Measurements from ENCODE around the gene AIFM3. TPM values are rescaled to one million over a fixed set of nuclear protein-coding genes. Genes with fewer than 3 reads are reported as not detected.

The AIFM3 gene
- total and polyA plus RNA-seq, 2 donors (not counting 1 experiment from before 2014, with no cell fraction given), result 3.0 to 6.0 TPM

- CTCF ChIA-PET, result no interaction called here
- Mint-ChIP-seq H3K27me3 (no peaks in the 10 kb centered on the region), H3K4me3 (no peak overlapping the region), H3K27ac (peak overlapping the region; percentile 61), H3K9me3 (ENCODE audit: insufficient read depth) (no peaks in the 10 kb centered on the region), H3K4me1 (peaks cover 24% of the 10 kb centered on the region)
- H3K4me1 ChIP-seq (ENCODE audit: control insufficient read depth in 2 of 2, insufficient read depth in 2 of 2, low read length in 2 of 2), result peaks cover 14 to 24% of the 10 kb centered on the region in 2 donors
- H3K79me2 ChIP-seq (ENCODE audit: control insufficient read depth, insufficient read depth, low read length), result no peaks in the 10 kb centered on the region
- POLR2A ChIA-PET, result no interaction called here
- DNase-seq (no peak), ATAC-seq (ENCODE audit: low read depth) (no peak)
- WGBS (ENCODE audit: insufficient coverage), result 89% methylated on average over 12 of the region's 13 CpGs
- H3K27ac ChIP-seq (ENCODE audit: low read length in 2 of 2), result no peak overlapping the region
- no peak for TF ChIP-seq EZH2 (IDR thresholded peaks at IDR 0.05; ENCODE audit: borderline replicate concordance, insufficient read depth, low read depth, low read length, poor library complexity, severe bottlenecking)
- TF ChIP-seq CTCF (IDR thresholded peaks at IDR 0.05), result no peak
- H2AFZ ChIP-seq (ENCODE audit: insufficient read depth, low read depth, low read length, poor library complexity, severe bottlenecking), result no peak overlapping the region
- H4K20me1 ChIP-seq (ENCODE audit: control insufficient read depth, insufficient read depth, low read length, poor library complexity, severe bottlenecking), result no peaks in the 10 kb centered on the region
- intact Hi-C loops (cut with micrococcal nuclease), result no loop called here
- H3K9me3 ChIP-seq (ENCODE audit: control extremely low read depth in 1 of 3, control insufficient read depth in 2 of 3, insufficient read depth in 1 of 3, low read length in 2 of 3), result no peaks in the 10 kb centered on the region
- no peak overlapping the region for H3K9ac ChIP-seq (ENCODE audit: low read length)
- no peak overlapping the region for H3K4me3 ChIP-seq (ENCODE audit: control extremely low read depth in 1 of 5, extremely low read depth in 1 of 5, insufficient read depth in 1 of 5, low read depth in 2 of 5, low read length in 4 of 5)
- H3K27me3 ChIP-seq (replicated peaks in 1 of 4; ENCODE audit: control extremely low read depth in 1 of 4, control insufficient read depth in 3 of 4, insufficient read depth in 4 of 4, low read length in 3 of 4), result peaks cover 0 to 2% (median 0%) of the 10 kb centered on the region in 4 experiments
- H3K36me3 ChIP-seq (replicated peaks in 1 of 2; ENCODE audit: control extremely low read depth in 1 of 2, control insufficient read depth in 1 of 2, extremely low read depth in 1 of 2, insufficient read depth in 2 of 2, low read length in 1 of 2), result no peaks in the 10 kb centered on the region
- H3K4me2 ChIP-seq (replicated peaks; ENCODE audit: low read depth, low read length, poor library complexity, severe bottlenecking), result no peak overlapping the region
These were observed 49.8 kb downstream of the AIFM3 start for GRCh38 chr22:21016644-21017420.

- TF ChIP-seq CTCF (IDR thresholded peaks at IDR 0.05) (no peak), EZH2 (IDR thresholded peaks at IDR 0.05; ENCODE audit: borderline replicate concordance, insufficient read depth, low read depth, low read length, poor library complexity, severe bottlenecking) (no peak)
- no peaks in the 10 kb centered on the region for H3K9me3 ChIP-seq (ENCODE audit: control extremely low read depth in 1 of 3, control insufficient read depth in 2 of 3, insufficient read depth in 1 of 3, low read length in 2 of 3)
- H3K27me3 ChIP-seq (replicated peaks in 1 of 4; ENCODE audit: control extremely low read depth in 1 of 4, control insufficient read depth in 3 of 4, insufficient read depth in 4 of 4, low read length in 3 of 4), result peaks cover 0 to 2% (median 0%) of the 10 kb centered on the region in 4 experiments
- ChIA-PET POLR2A (no interaction called here), CTCF (interaction anchor here (1.1 kb wide), 1 partner anchor 31 kb away, joined by 3 read pairs; no protein-coding TSS in a partner anchor)
- WGBS (ENCODE audit: insufficient coverage), result 90% methylated on average over 3 of the region's 4 CpGs
- no peak overlapping the region for H3K4me3 ChIP-seq (ENCODE audit: control extremely low read depth in 1 of 5, extremely low read depth in 1 of 5, insufficient read depth in 1 of 5, low read depth in 2 of 5, low read length in 4 of 5)
- Mint-ChIP-seq H3K4me1 (peaks cover 22% of the 10 kb centered on the region), H3K9me3 (ENCODE audit: insufficient read depth) (no peaks in the 10 kb centered on the region), H3K4me3 (no peak overlapping the region), H3K27me3 (no peaks in the 10 kb centered on the region), H3K27ac (no peak overlapping the region)
- no peak overlapping the region for H3K9ac ChIP-seq (ENCODE audit: low read length)
- H3K36me3 ChIP-seq (replicated peaks in 1 of 2; ENCODE audit: control extremely low read depth in 1 of 2, control insufficient read depth in 1 of 2, extremely low read depth in 1 of 2, insufficient read depth in 2 of 2, low read length in 1 of 2), result no peaks in the 10 kb centered on the region
- DNase-seq, result no peak
- H4K20me1 ChIP-seq (ENCODE audit: control insufficient read depth, insufficient read depth, low read length, poor library complexity, severe bottlenecking), result no peaks in the 10 kb centered on the region
- H3K79me2 ChIP-seq (ENCODE audit: control insufficient read depth, insufficient read depth, low read length), result no peaks in the 10 kb centered on the region
- no peak overlapping the region for H3K4me2 ChIP-seq (replicated peaks; ENCODE audit: low read depth, low read length, poor library complexity, severe bottlenecking)
- no peak overlapping the region for H2AFZ ChIP-seq (ENCODE audit: insufficient read depth, low read depth, low read length, poor library complexity, severe bottlenecking)
- H3K27ac ChIP-seq (ENCODE audit: low read length in 2 of 2), result no peak overlapping the region
- ATAC-seq (ENCODE audit: low read depth), result no peak
- intact Hi-C loops (cut with micrococcal nuclease), result no loop called here
- H3K4me1 ChIP-seq (ENCODE audit: control insufficient read depth in 2 of 2, insufficient read depth in 2 of 2, low read length in 2 of 2), result peaks cover 14 to 24% of the 10 kb centered on the region in 2 donors
These were observed 51.3 kb downstream of the AIFM3 start for GRCh38 chr22:21018314-21018713.
